GM18951 (cell line): ENCODE results near the gene WDR81.
"Not testable (repeated sequence)": the region's sequence is repeated elsewhere in the genome, so short reads cannot be mapped to it uniquely, and the experiment has no call there.

ENCODE experiments used
- POLR2A ChIP-seq: IDR thresholded peaks from 4 replicates; pipeline ENCODE4 v1.6.1; 2011; ENCODE audit warnings: mild to moderate bottlenecking; ENCODE audit not compliant: insufficient read length, insufficient read depth; ENCODE audit errors: extremely low read depth
- in situ Hi-C: fragments of 300-500 bp; cut with MboI; formaldehyde crosslinking; loops from one replicate; pipeline ENCODE4 v1.12.0; 2022; ENCODE audit warnings: low sequenced_read_pairs, mixed read lengths, inconsistent platforms; ENCODE audit not compliant: unreplicated experiment

WDR81 gene

GRCh38 chr17:1724351-1724868 lies at the start of gene WDR81:
WDR81 (plus strand) TSS chr17:1724704; CDS start chr17:1724960, 256 bp downstream.
- TF ChIP-seq POLR2A = peak; percentile 70
- in situ Hi-C loops = loop anchor here (25.0 kb wide), 1 partner anchor 313 kb away; the partner anchor contains the start of genes DPH1, OVCA2 and RTN4RL1

DNA sequence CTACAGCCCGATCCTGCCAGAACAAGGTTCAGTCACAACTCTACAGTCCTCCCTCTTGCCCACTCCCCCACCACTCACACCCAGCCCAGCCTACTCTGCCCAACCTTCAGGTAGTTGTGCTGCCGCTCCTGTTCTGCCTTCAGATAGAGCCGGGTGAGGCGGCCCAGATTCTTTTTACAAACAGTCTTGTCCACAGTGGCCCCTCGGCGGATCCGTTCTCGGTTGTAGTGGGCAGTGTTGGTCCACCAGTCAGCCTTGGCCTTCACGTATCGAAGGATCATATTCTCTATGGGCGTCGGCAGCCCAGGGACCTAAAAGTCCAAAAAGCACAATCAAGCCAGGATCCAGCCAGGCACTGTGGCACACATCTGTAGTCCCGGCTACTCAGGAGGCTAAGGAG lies 48.1 kb upstream of the WDR81 start:
- no peak for TF ChIP-seq POLR2A
- in situ Hi-C loops = no loop called here

GRCh38 chr17:1683459-1683858 lies 41.0 kb upstream of the WDR81 start:
- in situ Hi-C loops = no loop called here
- TF ChIP-seq POLR2A = no peak

DNA sequence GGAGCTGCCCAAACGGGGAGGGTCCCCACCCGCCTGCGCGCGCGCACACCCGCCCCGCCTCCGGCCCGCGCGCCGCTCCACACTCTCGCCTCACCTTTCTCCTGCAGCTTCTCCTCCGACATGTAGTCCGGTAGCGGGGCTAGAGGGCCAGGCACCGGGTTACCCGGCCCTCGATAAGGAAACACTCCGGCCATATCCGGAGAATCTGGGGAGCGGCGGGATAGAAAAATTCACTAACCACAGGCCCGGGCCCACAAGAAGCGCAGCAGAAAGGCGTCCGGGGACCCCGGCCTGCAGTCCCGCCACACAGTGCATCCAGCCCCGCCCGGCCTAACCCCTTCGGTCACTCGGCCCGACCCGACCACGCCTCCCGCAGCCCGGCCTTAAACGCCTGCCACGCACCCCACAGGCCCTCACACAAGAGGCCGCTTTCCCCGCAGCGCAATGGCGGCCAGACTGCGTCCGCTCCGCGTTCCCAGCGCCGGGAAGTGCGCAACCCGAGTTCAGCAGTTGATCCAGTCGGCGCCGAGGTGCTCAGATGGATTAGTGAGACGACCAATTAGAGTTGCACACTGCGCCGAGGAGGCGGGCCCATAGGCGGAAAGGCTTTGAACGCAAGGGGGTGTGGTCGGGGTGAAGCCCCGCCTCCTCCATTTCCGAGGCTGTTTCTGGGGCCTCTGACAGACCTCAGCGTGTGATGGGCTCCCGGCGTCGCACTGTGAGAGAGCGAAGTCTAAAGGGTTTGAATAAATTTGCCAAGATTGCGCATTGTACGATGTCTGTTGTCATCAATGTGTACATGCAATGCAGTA lies 39.9 kb upstream of the WDR81 start, which contains the start of gene PRPF8:
PRPF8 (minus strand) TSS at position 490 of the 812 bp plus-strand sequence; CDS start at position 194, 296 bp downstream.
- peak; percentile 92 for TF ChIP-seq POLR2A
- in situ Hi-C loops = no loop called here

GRCh38 chr17:1686086-1686485 lies 38.4 kb upstream of the WDR81 start:
- in situ Hi-C loops = no loop called here
- TF ChIP-seq POLR2A = no peak

GRCh38 chr17:1688405-1688804 lies 36.1 kb upstream of the WDR81 start:
- in situ Hi-C loops = not testable (repeated sequence)

DNA sequence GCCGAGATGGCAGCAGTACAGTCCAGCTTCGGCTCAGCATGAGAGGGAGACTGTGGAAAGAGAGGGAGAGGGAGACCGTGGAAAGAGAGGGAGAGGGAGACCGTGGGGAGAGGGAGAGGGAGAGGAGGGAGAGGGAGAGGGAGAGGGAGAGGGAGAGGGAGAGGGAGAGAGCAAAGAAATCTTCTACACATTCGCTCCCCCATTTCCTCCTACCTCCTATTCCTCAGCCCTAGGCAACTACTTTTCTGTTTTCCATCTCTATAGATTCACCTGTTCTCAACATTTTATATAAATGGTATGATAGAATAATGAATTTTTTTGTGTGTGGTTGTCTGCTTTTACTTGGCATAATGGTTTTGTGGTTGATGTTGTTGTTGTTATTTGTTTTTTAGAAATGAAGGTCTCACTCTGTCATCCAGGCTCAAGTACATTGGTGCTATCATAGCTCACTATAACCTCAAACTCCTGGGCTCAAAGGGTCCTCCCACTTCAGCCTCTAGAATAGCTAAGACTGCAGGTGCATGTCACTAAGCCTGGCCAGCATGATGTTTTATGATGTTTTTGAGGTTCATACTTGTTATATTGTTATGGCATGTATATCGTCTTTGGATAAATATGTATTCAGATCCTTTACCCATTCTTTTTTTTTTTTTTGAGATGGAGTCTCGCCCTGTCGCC lies 33.8 kb upstream of the WDR81 start:
- TF ChIP-seq POLR2A = no peak
- in situ Hi-C loops = no loop called here

- in situ Hi-C loops = no loop called here
- no peak for TF ChIP-seq POLR2A
These were observed 31.2 kb upstream of the WDR81 start for GRCh38 chr17:1693339-1693738.

GRCh38 chr17:1695365-1695764 lies 29.1 kb upstream of the WDR81 start:
- TF ChIP-seq POLR2A = no peak
- in situ Hi-C loops = no loop called here

- TF ChIP-seq POLR2A = no peak
- in situ Hi-C loops = no loop called here
These were observed 26.8 kb upstream of the WDR81 start for GRCh38 chr17:1697681-1698080.

GRCh38 chr17:1699891-1700290 lies 24.6 kb upstream of the WDR81 start:
- in situ Hi-C loops = loop anchor here (25.0 kb wide), 1 partner anchor 337 kb away; the partner anchor contains the start of genes DPH1, OVCA2 and RTN4RL1

GRCh38 chr17:1703063-1703462 lies 21.4 kb upstream of the WDR81 start:
- in situ Hi-C loops = loop anchor here (25.0 kb wide), 1 partner anchor 334 kb away; the partner anchor contains the start of genes DPH1, OVCA2 and RTN4RL1

GRCh38 chr17:1705004-1705403 lies 19.5 kb upstream of the WDR81 start:
- no peak for TF ChIP-seq POLR2A
- in situ Hi-C loops = loop anchor here (25.0 kb wide), 1 partner anchor 332 kb away; the partner anchor contains the start of genes DPH1, OVCA2 and RTN4RL1

More at GRCh38 chr17:1703063-1703462, 21.4 kb upstream of the WDR81 start:
- no peak for TF ChIP-seq POLR2A
